ENCODE results near the gene IPPK. TPM values are rescaled to one million over a fixed set of nuclear protein-coding genes. Genes with fewer than 3 reads are reported as not detected.

The IPPK gene
- total RNA-seq, 1 donor from 2014 or later = 10.1 TPM

DNA sequence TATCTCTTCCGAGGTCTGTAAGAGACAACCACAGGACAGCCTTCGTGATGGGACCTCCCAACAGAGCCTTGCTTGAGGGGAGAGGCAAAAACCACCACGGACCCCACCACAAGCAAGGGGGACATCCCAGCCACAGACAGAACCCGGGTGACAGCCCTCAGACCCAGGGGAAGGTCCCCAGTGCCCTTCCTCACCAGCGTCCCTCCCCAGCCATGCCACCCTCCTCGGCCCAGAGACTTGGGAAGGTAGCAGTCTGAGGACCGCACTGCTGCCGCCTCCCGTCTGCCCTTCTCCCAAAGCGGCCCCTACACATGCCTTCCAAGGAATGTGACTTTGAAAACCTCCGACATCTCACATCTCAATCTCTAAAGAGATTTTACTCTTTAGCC, 13.4 kb downstream of the IPPK start:
- Mint-ChIP-seq H3K36me3 (ENCODE audit: low read depth, unreplicated experiment) (peaks cover 23% of the 10 kb centered on the region), H3K27me3 (ENCODE audit: unreplicated experiment) (peaks cover 2% of the 10 kb centered on the region), H3K4me3 (ENCODE audit: unreplicated experiment) (no peak overlapping the region), H3K4me1 (ENCODE audit: unreplicated experiment) (peaks cover 8% of the 10 kb centered on the region), H3K27ac (ENCODE audit: unreplicated experiment) (no peak overlapping the region), H3K9me3 (ENCODE audit: unreplicated experiment) (no peaks in the 10 kb centered on the region)
- TF ChIP-seq, protein P1, sequence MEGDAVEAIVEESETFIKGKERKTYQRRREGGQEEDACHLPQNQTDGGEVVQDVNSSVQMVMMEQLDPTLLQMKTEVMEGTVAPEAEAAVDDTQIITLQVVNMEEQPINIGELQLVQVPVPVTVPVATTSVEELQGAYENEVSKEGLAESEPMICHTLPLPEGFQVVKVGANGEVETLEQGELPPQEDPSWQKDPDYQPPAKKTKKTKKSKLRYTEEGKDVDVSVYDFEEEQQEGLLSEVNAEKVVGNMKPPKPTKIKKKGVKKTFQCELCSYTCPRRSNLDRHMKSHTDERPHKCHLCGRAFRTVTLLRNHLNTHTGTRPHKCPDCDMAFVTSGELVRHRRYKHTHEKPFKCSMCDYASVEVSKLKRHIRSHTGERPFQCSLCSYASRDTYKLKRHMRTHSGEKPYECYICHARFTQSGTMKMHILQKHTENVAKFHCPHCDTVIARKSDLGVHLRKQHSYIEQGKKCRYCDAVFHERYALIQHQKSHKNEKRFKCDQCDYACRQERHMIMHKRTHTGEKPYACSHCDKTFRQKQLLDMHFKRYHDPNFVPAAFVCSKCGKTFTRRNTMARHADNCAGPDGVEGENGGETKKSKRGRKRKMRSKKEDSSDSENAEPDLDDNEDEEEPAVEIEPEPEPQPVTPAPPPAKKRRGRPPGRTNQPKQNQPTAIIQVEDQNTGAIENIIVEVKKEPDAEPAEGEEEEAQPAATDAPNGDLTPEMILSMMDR (IDR thresholded peaks at IDR 0.05; ENCODE audit: unreplicated experiment) = no peak
- no peak for DNase-seq (ENCODE audit: low spot score)

DNA sequence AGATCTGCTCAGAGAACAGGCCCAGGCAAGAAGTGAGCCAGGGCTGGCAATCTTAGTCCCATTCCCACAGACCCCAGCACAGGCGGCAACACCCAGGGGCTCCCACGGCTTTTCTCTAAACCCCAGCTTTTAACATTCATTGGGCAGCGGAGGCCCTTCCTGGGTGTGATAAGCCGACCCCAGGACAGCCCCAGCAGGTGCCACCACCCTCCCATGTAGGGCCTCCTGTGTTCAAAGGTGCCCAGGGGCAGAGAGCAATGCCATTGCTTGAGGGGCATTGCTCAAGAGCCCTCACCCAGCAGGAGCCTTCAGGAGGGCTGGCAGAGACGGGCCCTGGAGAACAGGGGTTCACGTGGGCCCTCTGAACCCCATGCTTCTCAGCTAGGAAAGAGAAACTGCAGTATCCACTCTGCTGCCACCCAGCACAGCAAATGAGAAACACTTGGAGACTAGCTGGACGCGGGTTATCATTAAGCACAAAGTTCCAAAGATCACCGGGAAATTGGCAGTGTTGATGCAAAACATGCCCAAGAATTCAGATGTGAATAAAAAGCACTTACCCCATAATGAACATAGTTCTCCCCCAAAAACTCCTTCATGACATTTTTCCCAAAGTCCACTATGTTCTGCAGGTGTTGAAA, 13.9 kb downstream of the IPPK start:
- H3K36me3 Mint-ChIP-seq (ENCODE audit: low read depth, unreplicated experiment) = peaks cover 24% of the 10 kb centered on the region
- no peaks in the 10 kb centered on the region for H3K9me3 Mint-ChIP-seq (ENCODE audit: unreplicated experiment)
- no peak overlapping the region for H3K4me3 Mint-ChIP-seq (ENCODE audit: unreplicated experiment)
- TF ChIP-seq, protein P1 (IDR thresholded peaks at IDR 0.05; ENCODE audit: unreplicated experiment) = no peak
- H3K27me3 Mint-ChIP-seq (ENCODE audit: unreplicated experiment) = peaks cover 2% of the 10 kb centered on the region
- H3K27ac Mint-ChIP-seq (ENCODE audit: unreplicated experiment) = no peak overlapping the region
- DNase-seq (ENCODE audit: low spot score) = no peak
- H3K4me1 Mint-ChIP-seq (ENCODE audit: unreplicated experiment) = peaks cover 4% of the 10 kb centered on the region

DNA sequence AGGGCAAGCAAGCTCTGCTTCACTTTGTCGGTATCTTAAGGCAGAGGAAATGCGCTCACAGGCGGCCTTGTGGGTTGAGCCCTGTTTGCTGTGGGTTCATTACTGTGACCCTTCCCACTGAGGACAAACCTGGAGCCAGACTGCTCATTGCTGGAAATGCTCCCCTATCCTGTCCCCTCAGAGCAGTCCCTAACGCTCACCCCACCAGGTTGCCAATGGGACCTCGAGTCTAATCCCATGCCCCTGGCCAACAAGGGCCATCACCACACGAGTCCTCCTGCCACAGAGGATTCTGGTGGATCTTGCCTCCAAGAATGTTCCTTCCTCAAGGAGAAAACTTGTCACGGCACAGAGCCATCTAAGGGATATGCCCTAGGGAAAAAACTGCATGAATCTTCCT, 14.6 kb downstream of the IPPK start:
- Mint-ChIP-seq H3K4me3 (ENCODE audit: unreplicated experiment) (no peak overlapping the region), H3K27me3 (ENCODE audit: unreplicated experiment) (peaks cover 2% of the 10 kb centered on the region), H3K4me1 (ENCODE audit: unreplicated experiment) (no peaks in the 10 kb centered on the region), H3K36me3 (ENCODE audit: low read depth, unreplicated experiment) (peaks cover 29% of the 10 kb centered on the region), H3K27ac (ENCODE audit: unreplicated experiment) (no peak overlapping the region), H3K9me3 (ENCODE audit: unreplicated experiment) (no peaks in the 10 kb centered on the region)
- DNase-seq (ENCODE audit: low spot score) = no peak
- TF ChIP-seq, protein P1 (IDR thresholded peaks at IDR 0.05; ENCODE audit: unreplicated experiment) = no peak

DNA sequence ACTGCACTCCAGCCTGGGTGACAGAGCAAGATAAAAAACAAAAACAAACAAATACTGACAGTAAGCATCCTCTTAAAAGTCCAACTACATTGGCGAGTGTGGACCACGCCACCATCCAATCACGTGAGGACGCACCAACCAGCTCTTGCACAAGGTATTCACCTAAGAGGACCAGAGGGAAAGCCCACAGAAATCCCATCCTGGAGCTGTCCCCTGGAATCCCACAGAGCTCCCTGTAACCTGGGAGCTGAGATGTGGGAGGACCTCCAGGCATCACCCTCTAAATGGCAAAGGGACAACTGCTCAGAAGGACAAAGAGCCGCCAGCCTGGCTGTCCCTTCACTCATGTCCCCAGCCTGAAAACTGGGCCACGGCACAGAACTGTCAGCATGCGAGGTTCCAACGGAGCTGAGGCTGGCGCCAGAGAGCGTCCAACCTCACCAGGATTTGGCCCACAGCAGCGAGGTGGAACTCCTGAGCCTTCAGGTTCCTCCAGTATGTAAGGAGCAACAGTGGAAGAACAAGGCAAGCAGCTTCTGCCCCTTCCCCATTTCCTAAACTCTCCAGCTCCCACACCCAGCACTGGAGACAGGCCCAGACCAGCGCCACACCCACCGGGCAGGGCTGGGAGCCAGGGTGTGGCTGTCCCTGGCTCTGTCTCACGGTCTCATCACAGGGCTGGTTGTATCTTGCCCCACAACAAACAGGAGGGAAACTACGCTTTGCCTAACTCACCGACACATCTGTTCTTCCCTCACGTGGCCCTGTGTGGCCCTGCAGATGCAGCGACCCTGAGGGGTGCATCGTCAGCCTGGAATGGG, 15.2 kb downstream of the IPPK start:
- TF ChIP-seq, protein P1 (IDR thresholded peaks at IDR 0.05; ENCODE audit: unreplicated experiment) = no peak
- Mint-ChIP-seq H3K9me3 (ENCODE audit: unreplicated experiment) (no peaks in the 10 kb centered on the region), H3K4me1 (ENCODE audit: unreplicated experiment) (no peaks in the 10 kb centered on the region), H3K27ac (ENCODE audit: unreplicated experiment) (no peak overlapping the region), H3K4me3 (ENCODE audit: unreplicated experiment) (no peak overlapping the region), H3K36me3 (ENCODE audit: low read depth, unreplicated experiment) (peaks cover 31% of the 10 kb centered on the region), H3K27me3 (ENCODE audit: unreplicated experiment) (peaks cover 2% of the 10 kb centered on the region)
- DNase-seq (ENCODE audit: low spot score) = no peak

DNA sequence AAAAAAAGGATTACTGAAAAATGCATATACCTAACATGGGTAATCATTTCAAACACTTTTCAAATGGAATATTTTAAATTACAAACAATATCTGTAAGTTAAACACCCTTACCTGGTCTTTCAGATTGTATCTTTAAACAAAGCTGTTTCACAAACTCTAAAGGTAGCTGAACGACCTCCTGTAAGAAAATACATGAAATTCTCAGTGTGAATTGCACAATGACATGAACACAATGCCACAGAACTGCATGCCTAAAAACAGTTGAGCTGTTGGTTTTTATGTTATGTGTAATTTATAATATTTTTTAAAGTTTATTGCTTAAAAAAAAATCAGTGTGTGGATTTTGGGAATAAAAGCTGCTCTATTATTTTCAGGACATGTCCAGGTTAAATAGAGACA, 17.5 kb downstream of the IPPK start:
- TF ChIP-seq, protein P1 (IDR thresholded peaks at IDR 0.05; ENCODE audit: unreplicated experiment) = no peak
- Mint-ChIP-seq H3K27me3 (ENCODE audit: unreplicated experiment) (peaks cover 2% of the 10 kb centered on the region), H3K4me3 (ENCODE audit: unreplicated experiment) (no peak overlapping the region), H3K27ac (ENCODE audit: unreplicated experiment) (no peak overlapping the region), H3K9me3 (ENCODE audit: unreplicated experiment) (no peaks in the 10 kb centered on the region), H3K36me3 (ENCODE audit: low read depth, unreplicated experiment) (peaks cover 39% of the 10 kb centered on the region), H3K4me1 (ENCODE audit: unreplicated experiment) (no peaks in the 10 kb centered on the region)
- DNase-seq (ENCODE audit: low spot score) = no peak

All from endothelial cell (in vitro differentiated cells).